Thoracic aorta (tissue), 2 donors: ENCODE measurements around the gene KCNK15. TPM values are rescaled to one million over a fixed set of nuclear protein-coding genes. Genes with fewer than 3 reads are reported as not detected.

Source experiments
- ATAC-seq: fragments of 150-250 bp; one replicate; pipeline ENCODE4 v1.8.0; 2017; ENCODE audit warnings: low read depth; ENCODE audit not compliant: insufficient number of reproducible peaks, low FRiP score
- DNase-seq: peaks from one replicate; pipeline ENCODE4 v3.0.0-alpha.2; 2020; ENCODE audit warnings: low spot score
- H3K27ac ChIP-seq, 2 donors: fragments of 200-600 bp; sonication (generic); 1 replicate in 1 of 2; 2 replicates in 1 of 2; pipeline ENCODE4 v1.5.1; 2016; ENCODE audit warnings: mild to moderate bottlenecking in 2 of 2, moderate library complexity in 2 of 2
- H3K27me3 ChIP-seq: fragments of 200-600 bp; sonication (generic); replicated peaks from 2 replicates; pipeline ENCODE4 v1.6.0; 2016; ENCODE audit warnings: mild to moderate bottlenecking; ENCODE audit not compliant: insufficient read depth
- H3K36me3 ChIP-seq: fragments of 200-600 bp; sonication (generic); one replicate; pipeline ENCODE4 v1.5.1; 2016
- H3K4me1 ChIP-seq, 2 donors: fragments of 200-600 bp; sonication (generic); 1 replicate in 1 of 2; 2 replicates in 1 of 2; pipeline versions ENCODE4 v1.5.1 to v1.6.0; 2016; ENCODE audit warnings: low read depth in 2 of 2, mild to moderate bottlenecking in 1 of 2; ENCODE audit not compliant: control insufficient read depth in 1 of 2
- H3K4me3 ChIP-seq: fragments of 200-600 bp; sonication (generic); 2 replicates; pipeline ENCODE4 v1.5.1; 2016; ENCODE audit warnings: mild to moderate bottlenecking
- H3K9me3 ChIP-seq: fragments of 200-600 bp; sonication (generic); 2 replicates; pipeline ENCODE4 v1.5.1; 2016
- total RNA-seq, 2 donors: library from RNA; depleted of rRNA; stranded (reverse); fragments of >200 nt; gene quantifications; one replicate each; pipeline versions ENCODE4 v1.1.0 to v1.2.3, GENCODE V29; 2016
- TF ChIP-seq, protein P1 (sequence below): fragments of 200-600 bp; sonication (generic); IDR thresholded peaks from one replicate; pipeline ENCODE4 v1.5.1; 2019; ENCODE audit warnings: antibody characterized with exemption

KCNK15 gene
- total RNA-seq, 2 donors from 2014 or later = 26.3 to 60.0 TPM

DNA sequence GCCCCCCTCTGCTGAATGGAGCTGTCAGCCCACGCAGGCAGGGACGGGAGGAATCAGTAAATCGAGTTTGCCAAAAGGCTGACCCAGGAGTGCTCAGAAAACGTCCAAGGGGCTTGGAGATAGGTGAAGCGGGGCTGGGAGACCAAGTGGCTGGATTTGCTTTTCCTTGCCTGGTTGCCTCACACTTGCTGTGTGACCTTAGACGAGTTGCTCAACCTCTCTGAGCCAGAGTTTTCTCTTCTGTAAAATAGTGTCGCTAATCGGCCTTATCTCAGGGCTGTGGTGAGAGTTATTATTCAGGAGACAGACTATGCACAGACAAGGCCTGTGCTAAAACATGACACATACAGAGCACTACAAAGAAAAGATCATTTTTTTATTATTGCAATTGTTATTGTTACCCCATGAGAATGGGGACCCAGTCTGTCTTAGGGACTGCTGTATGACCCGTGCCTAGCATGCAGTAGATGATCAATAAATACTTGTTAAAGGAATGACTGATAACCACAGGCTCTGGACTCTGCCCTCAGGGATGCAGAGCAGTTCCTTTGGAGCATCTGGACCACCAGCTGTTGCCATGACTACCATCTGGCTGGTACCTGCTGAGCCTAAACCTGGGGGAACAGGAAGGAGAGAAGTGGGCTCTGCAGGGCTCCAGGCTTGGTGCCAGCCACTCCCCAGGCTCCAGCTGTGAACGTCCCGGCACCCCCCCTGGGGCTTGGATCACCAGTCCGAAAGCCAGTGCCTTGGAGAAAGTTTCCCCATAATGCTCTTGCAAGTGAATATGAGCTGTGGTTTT, 901 bp downstream of the KCNK15 start:
- no peaks in the 10 kb centered on the region for H3K27me3 ChIP-seq

GRCh38 chr20:44747166-44748004, 1.7 kb downstream of the KCNK15 start:
- H3K27ac ChIP-seq = peak overlapping the region; percentile 36 to 86
- peaks cover 5% of the 10 kb centered on the region for H3K36me3 ChIP-seq
- ATAC-seq (no peak), DNase-seq (peak; percentile 40)
- no peaks in the 10 kb centered on the region for H3K9me3 ChIP-seq
- H3K4me1 ChIP-seq = peaks cover 8 to 68% of the 10 kb centered on the region in 2 donors
- H3K4me3 ChIP-seq = peak overlapping the region; percentile 76
- no peaks in the 10 kb centered on the region for H3K27me3 ChIP-seq
- TF ChIP-seq, protein P1, sequence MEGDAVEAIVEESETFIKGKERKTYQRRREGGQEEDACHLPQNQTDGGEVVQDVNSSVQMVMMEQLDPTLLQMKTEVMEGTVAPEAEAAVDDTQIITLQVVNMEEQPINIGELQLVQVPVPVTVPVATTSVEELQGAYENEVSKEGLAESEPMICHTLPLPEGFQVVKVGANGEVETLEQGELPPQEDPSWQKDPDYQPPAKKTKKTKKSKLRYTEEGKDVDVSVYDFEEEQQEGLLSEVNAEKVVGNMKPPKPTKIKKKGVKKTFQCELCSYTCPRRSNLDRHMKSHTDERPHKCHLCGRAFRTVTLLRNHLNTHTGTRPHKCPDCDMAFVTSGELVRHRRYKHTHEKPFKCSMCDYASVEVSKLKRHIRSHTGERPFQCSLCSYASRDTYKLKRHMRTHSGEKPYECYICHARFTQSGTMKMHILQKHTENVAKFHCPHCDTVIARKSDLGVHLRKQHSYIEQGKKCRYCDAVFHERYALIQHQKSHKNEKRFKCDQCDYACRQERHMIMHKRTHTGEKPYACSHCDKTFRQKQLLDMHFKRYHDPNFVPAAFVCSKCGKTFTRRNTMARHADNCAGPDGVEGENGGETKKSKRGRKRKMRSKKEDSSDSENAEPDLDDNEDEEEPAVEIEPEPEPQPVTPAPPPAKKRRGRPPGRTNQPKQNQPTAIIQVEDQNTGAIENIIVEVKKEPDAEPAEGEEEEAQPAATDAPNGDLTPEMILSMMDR = peak; percentile 67

More for the DNA sequence above, 901 bp downstream of the KCNK15 start:
- ATAC-seq (no peak), DNase-seq (no peak)
- TF ChIP-seq, protein P1 = no peak
- peaks cover 5% of the 10 kb centered on the region for H3K36me3 ChIP-seq
- peaks cover 15 to 77% of the 10 kb centered on the region in 2 donors for H3K4me1 ChIP-seq
- H3K4me3 ChIP-seq = peak overlapping the region; percentile 76
- no peaks in the 10 kb centered on the region for H3K9me3 ChIP-seq
- H3K27ac ChIP-seq = peak overlapping the region; percentile 85 to 86

DNA sequence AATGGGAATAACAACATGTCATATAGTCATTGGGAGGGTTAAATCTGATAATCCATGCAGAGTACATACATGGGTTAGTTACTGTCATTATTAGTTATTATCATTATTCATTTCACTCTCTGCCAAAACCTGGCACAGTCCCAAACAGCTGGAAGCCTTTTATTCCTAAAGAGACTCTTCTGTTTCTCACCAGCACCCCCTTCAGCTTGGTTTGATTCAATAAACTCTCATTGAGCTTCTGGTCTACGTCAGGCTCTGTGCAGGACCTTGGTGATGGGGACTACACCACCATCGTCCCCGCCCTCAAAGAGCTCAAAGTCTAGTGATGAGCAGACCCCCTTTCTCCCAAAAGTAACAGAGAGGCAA, 2.3 kb downstream of the KCNK15 start:
- Histone ChIP-seq H3K27me3 (no peaks in the 10 kb centered on the region), H3K4me3 (peak overlapping the region; percentile 76), H3K36me3 (peaks cover 5% of the 10 kb centered on the region), H3K27ac (peak overlapping the region in 1 of 2 donors; percentile 36), H3K9me3 (no peaks in the 10 kb centered on the region), H3K4me1 (peaks cover 8 to 62% of the 10 kb centered on the region in 2 donors)
- no peak for ATAC-seq
- no peak for DNase-seq
- TF ChIP-seq, protein P1 = no peak

DNA sequence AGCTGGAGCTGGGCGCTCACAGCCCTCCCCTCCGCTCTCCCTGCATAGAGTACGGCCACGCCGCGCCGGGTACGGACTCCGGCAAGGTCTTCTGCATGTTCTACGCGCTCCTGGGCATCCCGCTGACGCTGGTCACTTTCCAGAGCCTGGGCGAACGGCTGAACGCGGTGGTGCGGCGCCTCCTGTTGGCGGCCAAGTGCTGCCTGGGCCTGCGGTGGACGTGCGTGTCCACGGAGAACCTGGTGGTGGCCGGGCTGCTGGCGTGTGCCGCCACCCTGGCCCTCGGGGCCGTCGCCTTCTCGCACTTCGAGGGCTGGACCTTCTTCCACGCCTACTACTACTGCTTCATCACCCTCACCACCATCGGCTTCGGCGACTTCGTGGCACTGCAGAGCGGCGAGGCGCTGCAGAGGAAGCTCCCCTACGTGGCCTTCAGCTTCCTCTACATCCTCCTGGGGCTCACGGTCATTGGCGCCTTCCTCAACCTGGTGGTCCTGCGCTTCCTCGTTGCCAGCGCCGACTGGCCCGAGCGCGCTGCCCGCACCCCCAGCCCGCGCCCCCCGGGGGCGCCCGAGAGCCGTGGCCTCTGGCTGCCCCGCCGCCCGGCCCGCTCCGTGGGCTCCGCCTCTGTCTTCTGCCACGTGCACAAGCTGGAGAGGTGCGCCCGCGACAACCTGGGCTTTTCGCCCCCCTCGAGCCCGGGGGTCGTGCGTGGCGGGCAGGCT, 4.6 kb downstream of the KCNK15 start:
- DNase-seq (no peak), ATAC-seq (no peak)
- no peaks in the 10 kb centered on the region for H3K27me3 ChIP-seq
- H3K9me3 ChIP-seq = no peaks in the 10 kb centered on the region
- peaks cover 8 to 40% of the 10 kb centered on the region in 2 donors for H3K4me1 ChIP-seq
- H3K36me3 ChIP-seq = peaks cover 5% of the 10 kb centered on the region
- TF ChIP-seq, protein P1 = no peak
- peak overlapping the region; percentile 16 for H3K4me3 ChIP-seq
- H3K27ac ChIP-seq = no peak overlapping the region
